HepG2 (cell line): ENCODE results near the gene RUNX2. TPM values are rescaled to one million over a fixed set of nuclear protein-coding genes. Genes with fewer than 3 reads are reported as not detected.

Experiments used
- ATAD3A ChIP-seq: sonication (generic); formaldehyde crosslinking; IDR thresholded peaks from 2 replicates; pipeline ENCODE4 v1.4.0; 2020; ENCODE audit warnings: missing genetic modification reagents
- EHMT2 ChIP-seq: fragments of 200-600 bp; sonication (generic); IDR thresholded peaks from 2 replicates; pipeline ENCODE4 v1.7.0; 2017; ENCODE audit warnings: antibody characterized with exemption, low read depth, low read length, borderline replicate concordance
- EZH2 ChIP-seq: conservative IDR thresholded peaks from 2 replicates; pipeline ENCODE4 v1.6.1; 2012; ENCODE audit warnings: mild to moderate bottlenecking, low read depth, low read length, moderate library complexity
- HDAC2 ChIP-seq: sonication (generic); formaldehyde crosslinking; IDR thresholded peaks from 2 replicates; pipeline ENCODE4 v1.4.0; 2020; ENCODE audit warnings: missing genetic modification reagents
- JUND ChIP-seq: sonication (generic); formaldehyde crosslinking; IDR thresholded peaks from 2 replicates; pipeline ENCODE4 v1.8.0; 2022; ENCODE audit warnings: mild to moderate bottlenecking, missing genetic modification reagents
- MAFF ChIP-seq: IDR thresholded peaks from 2 replicates; pipeline ENCODE4 v1.6.1; 2011; ENCODE audit warnings: low read depth, low read length, improper control_type of control experiment
- TBP ChIP-seq: sonication (generic); formaldehyde crosslinking; IDR thresholded peaks from 2 replicates; pipeline ENCODE4 v1.5.0; 2020; ENCODE audit warnings: missing genetic modification reagents
- ZKSCAN8 ChIP-seq: IDR thresholded peaks from 2 replicates; pipeline ENCODE4 v1.6.1; 2016; ENCODE audit warnings: borderline replicate concordance, missing genetic modification reagents, missing compliant biosample characterization
- ZNF264 ChIP-seq: sonication (generic); formaldehyde crosslinking; IDR thresholded peaks from 2 replicates; pipeline ENCODE4 v1.4.0; 2020; ENCODE audit warnings: missing genetic modification reagents
- ZNF430 ChIP-seq: sonication (generic); formaldehyde crosslinking; IDR thresholded peaks from 2 replicates; pipeline ENCODE4 v1.9.0; 2021; ENCODE audit warnings: mild to moderate bottlenecking, missing genetic modification reagents
- ZNF572 ChIP-seq: sonication (generic); formaldehyde crosslinking; IDR thresholded peaks from 2 replicates; pipeline ENCODE4 v1.5.1; 2020; ENCODE audit warnings: mild to moderate bottlenecking, missing genetic modification reagents
- ZSCAN21 ChIP-seq: sonication (generic); formaldehyde crosslinking; IDR thresholded peaks from 2 replicates; pipeline ENCODE4 v1.8.0; 2022; ENCODE audit warnings: mild to moderate bottlenecking, missing genetic modification reagents, moderate library complexity, borderline replicate concordance
- ZSCAN9 ChIP-seq: IDR thresholded peaks from 2 replicates; pipeline ENCODE4 v1.6.1; 2016; ENCODE audit warnings: borderline replicate concordance
- polyA plus RNA-seq, 8 experiments: library from polyadenylated mRNA; depleted of rRNA in 3 of 8; stranded (reverse) in 7 of 8; unstranded in 1 of 8; fragments of >200 nt; fragmentation: Illumina TruSeq in 4 of 8; extraction: Trizol in 4 of 8; gene quantifications; 2 replicates each; pipeline versions ENCODE4 v1.2.1 to v1.2.3, GENCODE V29; 2011 to 2016; ENCODE audit warnings: low read depth in 4 of 8, missing spikeins in 1 of 8, mixed read lengths in 1 of 8; ENCODE audit not compliant: insufficient read depth in 1 of 8
- total RNA-seq, 5 experiments: library from RNA; depleted of rRNA; stranded (reverse); fragments of >200 nt; fragmentation: Illumina TruSeq; extraction: Trizol; gene quantifications; 2 replicates each; pipeline ENCODE4 v1.2.3, GENCODE V29; 2016; ENCODE audit warnings: low read depth in 1 of 5
- TF ChIP-seq, protein P1 (sequence below): sonication (generic); formaldehyde crosslinking; IDR thresholded peaks from 2 replicates; pipeline ENCODE4 v1.8.0; 2022; ENCODE audit warnings: missing genetic modification reagents, mild to moderate bottlenecking, inconsistent platforms, borderline replicate concordance
- TF ChIP-seq, protein P2 (sequence below): sonication (generic); formaldehyde crosslinking; IDR thresholded peaks from 2 replicates; pipeline ENCODE4 v1.5.0; 2020; ENCODE audit warnings: mild to moderate bottlenecking, missing genetic modification reagents, borderline replicate concordance
- TF ChIP-seq, protein P3 (sequence below): sonication (generic); formaldehyde crosslinking; IDR thresholded peaks from 2 replicates; pipeline ENCODE4 v1.4.0; 2020; ENCODE audit warnings: missing genetic modification reagents
- TF ChIP-seq, protein P4 (sequence below): sonication (generic); formaldehyde crosslinking; IDR thresholded peaks from 2 replicates; pipeline ENCODE4 v1.4.0; 2020; ENCODE audit warnings: mild to moderate bottlenecking, missing genetic modification reagents

Gene RUNX2
- total and polyA plus RNA-seq, 2 of the 13 experiments (the other 11 are each of a cell fraction or from before 2014, with no cell fraction given), result not detected

GRCh38 chr6:45377554-45378333, 49.6 kb downstream of the RUNX2 start, which contains the start of gene SUPT3H (continued):
- TF ChIP-seq EZH2 (no peak), ATAD3A (CRISPR knock-in tag) (no peak), ZSCAN21 (CRISPR knock-in tag) (peak; percentile 81; the same call in 1 of the 2 replicates), TBP (no peak), JUND (CRISPR knock-in tag) (no peak; the same call in 1 of the 2 replicates), ZSCAN9 (CRISPR knock-in tag) (peak; percentile 90), ZKSCAN8 (CRISPR knock-in tag) (peak; percentile 70; the same call in 1 of the 2 replicates), ZNF572 (CRISPR knock-in tag) (no peak), ZNF264 (peak; percentile 86; the same call in 1 of the 2 replicates), HDAC2 (CRISPR knock-in tag) (0 out of 2 replicates have a peak, but pooled peaks have one; percentile 54), MAFF (no peak), ZNF430 (CRISPR knock-in tag) (peak; percentile 93), EHMT2 (no peak)
- TF ChIP-seq, protein P1, sequence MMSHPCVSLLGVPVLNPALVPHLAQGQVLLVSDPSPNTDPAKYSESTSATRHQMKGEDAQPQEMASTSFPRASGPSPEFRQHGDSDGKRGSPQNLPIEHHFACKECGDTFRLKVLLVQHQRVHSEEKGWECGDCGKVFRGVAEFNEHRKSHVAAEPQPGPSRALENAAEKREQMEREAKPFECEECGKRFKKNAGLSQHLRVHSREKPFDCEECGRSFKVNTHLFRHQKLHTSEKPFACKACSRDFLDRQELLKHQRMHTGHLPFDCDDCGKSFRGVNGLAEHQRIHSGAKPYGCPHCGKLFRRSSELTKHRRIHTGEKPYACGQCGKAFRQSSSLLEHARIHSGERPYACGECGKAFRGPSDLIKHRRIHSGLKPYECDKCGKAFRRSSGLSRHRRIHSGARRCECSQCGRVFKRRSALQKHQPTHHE, result peak; percentile 66; the same call in 1 of the 2 replicates
- TF ChIP-seq, protein P2, sequence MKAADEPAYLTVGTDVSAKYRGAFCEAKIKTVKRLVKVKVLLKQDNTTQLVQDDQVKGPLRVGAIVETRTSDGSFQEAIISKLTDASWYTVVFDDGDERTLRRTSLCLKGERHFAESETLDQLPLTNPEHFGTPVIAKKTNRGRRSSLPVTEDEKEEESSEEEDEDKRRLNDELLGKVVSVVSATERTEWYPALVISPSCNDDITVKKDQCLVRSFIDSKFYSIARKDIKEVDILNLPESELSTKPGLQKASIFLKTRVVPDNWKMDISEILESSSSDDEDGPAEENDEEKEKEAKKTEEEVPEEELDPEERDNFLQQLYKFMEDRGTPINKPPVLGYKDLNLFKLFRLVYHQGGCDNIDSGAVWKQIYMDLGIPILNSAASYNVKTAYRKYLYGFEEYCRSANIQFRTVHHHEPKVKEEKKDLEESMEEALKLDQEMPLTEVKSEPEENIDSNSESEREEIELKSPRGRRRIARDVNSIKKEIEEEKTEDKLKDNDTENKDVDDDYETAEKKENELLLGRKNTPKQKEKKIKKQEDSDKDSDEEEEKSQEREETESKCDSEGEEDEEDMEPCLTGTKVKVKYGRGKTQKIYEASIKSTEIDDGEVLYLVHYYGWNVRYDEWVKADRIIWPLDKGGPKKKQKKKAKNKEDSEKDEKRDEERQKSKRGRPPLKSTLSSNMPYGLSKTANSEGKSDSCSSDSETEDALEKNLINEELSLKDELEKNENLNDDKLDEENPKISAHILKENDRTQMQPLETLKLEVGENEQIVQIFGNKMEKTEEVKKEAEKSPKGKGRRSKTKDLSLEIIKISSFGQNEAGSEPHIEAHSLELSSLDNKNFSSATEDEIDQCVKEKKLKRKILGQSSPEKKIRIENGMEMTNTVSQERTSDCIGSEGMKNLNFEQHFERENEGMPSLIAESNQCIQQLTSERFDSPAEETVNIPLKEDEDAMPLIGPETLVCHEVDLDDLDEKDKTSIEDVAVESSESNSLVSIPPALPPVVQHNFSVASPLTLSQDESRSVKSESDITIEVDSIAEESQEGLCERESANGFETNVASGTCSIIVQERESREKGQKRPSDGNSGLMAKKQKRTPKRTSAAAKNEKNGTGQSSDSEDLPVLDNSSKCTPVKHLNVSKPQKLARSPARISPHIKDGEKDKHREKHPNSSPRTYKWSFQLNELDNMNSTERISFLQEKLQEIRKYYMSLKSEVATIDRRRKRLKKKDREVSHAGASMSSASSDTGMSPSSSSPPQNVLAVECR (CRISPR knock-in tag), result peak; percentile 81
- TF ChIP-seq, protein P3, sequence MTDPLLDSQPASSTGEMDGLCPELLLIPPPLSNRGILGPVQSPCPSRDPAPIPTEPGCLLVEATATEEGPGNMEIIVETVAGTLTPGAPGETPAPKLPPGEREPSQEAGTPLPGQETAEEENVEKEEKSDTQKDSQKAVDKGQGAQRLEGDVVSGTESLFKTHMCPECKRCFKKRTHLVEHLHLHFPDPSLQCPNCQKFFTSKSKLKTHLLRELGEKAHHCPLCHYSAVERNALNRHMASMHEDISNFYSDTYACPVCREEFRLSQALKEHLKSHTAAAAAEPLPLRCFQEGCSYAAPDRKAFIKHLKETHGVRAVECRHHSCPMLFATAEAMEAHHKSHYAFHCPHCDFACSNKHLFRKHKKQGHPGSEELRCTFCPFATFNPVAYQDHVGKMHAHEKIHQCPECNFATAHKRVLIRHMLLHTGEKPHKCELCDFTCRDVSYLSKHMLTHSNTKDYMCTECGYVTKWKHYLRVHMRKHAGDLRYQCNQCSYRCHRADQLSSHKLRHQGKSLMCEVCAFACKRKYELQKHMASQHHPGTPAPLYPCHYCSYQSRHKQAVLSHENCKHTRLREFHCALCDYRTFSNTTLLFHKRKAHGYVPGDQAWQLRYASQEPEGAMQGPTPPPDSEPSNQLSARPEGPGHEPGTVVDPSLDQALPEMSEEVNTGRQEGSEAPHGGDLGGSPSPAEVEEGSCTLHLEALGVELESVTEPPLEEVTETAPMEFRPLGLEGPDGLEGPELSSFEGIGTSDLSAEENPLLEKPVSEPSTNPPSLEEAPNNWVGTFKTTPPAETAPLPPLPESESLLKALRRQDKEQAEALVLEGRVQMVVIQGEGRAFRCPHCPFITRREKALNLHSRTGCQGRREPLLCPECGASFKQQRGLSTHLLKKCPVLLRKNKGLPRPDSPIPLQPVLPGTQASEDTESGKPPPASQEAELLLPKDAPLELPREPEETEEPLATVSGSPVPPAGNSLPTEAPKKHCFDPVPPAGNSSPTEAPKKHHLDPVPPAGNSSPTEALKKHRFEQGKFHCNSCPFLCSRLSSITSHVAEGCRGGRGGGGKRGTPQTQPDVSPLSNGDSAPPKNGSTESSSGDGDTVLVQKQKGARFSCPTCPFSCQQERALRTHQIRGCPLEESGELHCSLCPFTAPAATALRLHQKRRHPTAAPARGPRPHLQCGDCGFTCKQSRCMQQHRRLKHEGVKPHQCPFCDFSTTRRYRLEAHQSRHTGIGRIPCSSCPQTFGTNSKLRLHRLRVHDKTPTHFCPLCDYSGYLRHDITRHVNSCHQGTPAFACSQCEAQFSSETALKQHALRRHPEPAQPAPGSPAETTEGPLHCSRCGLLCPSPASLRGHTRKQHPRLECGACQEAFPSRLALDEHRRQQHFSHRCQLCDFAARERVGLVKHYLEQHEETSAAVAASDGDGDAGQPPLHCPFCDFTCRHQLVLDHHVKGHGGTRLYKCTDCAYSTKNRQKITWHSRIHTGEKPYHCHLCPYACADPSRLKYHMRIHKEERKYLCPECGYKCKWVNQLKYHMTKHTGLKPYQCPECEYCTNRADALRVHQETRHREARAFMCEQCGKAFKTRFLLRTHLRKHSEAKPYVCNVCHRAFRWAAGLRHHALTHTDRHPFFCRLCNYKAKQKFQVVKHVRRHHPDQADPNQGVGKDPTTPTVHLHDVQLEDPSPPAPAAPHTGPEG, result no peak; the same call in 1 of the 2 replicates
- TF ChIP-seq, protein P4, sequence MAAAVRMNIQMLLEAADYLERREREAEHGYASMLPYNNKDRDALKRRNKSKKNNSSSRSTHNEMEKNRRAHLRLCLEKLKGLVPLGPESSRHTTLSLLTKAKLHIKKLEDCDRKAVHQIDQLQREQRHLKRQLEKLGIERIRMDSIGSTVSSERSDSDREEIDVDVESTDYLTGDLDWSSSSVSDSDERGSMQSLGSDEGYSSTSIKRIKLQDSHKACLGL (CRISPR knock-in tag), result peak; percentile 74
